Cortex of kidney (tissue), 1 donor: ENCODE results near the gene FAM110C.
"Not testable (repeated sequence)": the region's sequence is repeated elsewhere in the genome, so short reads cannot be mapped to it uniquely, and the experiment has no call there.

Experiments used
- DNase-seq: peaks from one replicate; lab custom pipeline; 2025; lab: John Stamatoyannopoulos, UW

FAM110C gene

DNA sequence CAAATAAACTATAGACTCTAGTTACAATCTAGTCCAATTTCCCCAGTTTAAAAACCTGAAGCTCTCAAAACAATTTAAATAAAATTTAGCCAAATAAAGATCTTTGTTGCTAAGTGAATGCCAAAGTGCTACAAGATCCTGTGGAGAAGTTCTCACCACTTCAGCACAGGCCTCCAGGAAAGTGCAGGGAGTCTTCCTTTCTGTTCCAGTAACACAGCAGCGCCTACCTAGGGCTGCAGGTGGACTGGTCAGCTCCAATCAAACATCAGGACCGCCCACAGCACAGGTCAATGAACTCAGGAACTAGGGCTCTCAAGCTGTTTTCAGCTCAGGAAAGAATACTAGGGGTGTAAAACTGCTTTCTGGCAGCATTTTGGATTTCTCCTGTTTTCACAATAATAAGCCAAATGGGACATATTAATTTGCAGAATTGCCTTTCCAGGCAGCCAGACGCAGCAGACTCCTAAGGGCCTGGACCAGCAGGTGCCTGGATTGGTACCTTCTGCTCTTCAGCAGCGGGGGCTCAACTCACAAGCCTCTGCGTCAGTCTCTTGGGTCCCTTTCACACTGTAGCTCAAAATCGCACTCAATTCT lies 1.5 kb downstream of the FAM110C start:
- DNase-seq = no peak

DNA sequence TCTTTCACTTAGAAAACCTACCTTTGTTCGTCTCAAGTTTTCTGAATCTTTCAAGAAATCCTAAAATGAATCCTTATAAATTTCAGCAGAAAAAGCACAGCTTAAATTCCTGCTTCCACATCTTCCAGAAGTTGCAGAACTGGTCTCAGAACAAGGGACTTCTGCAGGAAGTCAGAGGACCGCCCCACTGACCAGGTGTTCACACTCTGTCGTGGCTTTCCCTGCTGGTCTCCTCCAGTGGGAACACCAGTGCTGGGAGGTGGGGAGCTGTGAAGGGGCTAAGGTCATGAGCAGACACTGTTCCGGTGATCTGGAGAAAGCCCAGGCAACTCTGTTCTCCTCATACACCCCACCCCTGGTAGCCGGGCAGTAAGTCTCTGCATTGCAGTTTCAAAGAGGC lies 3.5 kb downstream of the FAM110C start:
- DNase-seq = no peak

DNA sequence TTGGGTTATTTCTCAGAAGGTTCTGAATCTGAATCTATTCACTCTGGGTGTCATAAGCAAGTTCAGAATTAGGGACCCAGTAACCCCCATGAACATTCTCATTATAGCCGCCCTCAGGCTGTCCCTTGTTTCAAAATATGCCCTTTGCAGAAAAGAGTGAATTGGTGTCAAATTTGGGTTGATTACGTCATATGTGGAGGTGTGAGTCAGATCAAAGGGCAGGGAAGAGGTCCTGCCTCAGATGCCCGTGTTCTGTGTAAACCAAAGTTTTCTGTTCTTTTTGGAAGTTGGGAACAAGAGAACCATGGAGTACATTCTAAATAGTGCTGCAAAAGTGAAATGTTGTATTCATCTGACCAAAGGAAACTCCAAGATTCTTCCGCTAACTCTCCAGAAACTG lies 5.8 kb downstream of the FAM110C start:
- no peak for DNase-seq

DNA sequence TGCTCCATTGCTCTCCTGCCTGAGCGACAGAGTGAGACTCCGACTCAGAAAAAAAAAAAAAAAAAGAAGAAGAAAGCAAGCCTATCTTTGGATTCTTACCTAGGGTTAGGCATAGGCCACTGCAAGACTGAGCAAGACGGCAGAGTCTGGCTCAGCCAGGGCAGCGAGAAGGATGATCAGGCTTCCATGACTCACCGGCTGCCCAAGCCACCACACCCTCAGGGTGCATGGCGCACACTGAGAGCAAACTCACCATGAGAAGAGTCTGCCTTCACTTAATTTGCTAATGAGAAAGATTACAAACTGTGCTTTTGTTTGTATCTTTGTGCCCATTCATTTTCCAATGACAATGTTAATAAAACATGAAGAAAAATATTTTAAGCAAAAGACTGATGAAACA lies 8.2 kb downstream of the FAM110C start:
- DNase-seq = no peak

GRCh38 chr2:36318-36717 lies 10.0 kb downstream of the FAM110C start:
- no peak for DNase-seq

DNA sequence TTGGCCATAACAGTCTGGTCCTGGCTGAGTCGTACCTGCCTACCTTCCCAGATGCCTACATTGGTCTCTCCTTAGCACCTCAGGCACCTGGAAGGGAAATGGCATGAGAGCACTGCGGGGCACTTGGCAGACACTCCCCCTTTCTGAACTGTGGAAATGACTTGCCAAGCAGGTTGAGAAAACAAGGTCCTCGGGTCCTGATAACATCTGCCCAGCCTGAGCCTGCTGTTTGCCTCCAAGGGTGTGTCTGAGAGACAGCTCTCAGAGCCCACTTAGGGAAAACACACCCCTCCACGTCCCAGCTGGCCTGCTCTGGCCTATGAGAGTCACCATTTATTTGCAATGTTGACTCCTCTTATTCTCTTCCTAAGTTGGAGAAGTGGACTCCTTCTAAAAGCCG lies 10.5 kb downstream of the FAM110C start:
- no peak for DNase-seq

- no peak for DNase-seq
These were observed 12.7 kb downstream of the FAM110C start for GRCh38 chr2:33620-34019.

DNA sequence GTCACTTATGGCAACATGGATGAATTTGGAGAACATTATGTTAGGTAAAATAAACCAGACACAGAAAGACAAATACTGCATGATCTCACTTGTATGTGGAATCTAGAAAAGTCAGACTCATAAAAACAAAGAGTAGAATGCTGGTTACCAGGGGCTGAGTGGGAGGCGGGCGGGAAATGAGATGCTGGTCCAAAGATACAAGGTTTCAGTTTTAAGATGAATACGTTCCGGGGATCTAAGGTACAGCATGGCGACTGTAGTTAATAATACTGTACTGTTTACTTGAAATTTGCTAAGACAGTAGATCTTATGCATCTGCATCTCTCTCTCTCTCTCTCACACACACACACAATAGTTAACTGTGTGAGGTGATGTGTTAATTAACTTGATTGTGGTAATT lies 14.2 kb downstream of the FAM110C start:
- DNase-seq = no peak

DNA sequence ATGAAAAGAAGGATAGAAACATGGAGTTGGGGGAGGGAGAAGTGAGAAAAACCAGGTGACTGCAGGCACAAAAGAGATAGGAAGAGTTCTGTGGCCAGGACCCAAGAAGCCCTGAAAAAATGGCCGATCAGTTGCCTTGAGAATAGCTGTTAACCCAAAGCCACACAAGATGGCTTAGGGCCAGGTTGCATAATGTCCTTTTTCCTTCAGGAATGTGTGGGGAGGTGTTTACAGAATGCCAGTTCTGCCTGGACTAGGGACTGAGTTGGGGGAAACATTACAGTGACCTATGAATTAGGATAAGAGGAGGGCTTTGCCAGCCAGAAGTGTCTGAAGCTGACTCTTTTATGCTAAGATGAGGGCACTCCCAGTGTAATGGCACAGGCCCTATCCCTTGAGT lies 17.1 kb downstream of the FAM110C start:
- DNase-seq = no peak

GRCh38 chr2:28406-28975 lies 17.8 kb downstream of the FAM110C start:
- no peak for DNase-seq

GRCh38 chr2:26891-27290 lies 19.4 kb downstream of the FAM110C start:
- no peak for DNase-seq

GRCh38 chr2:25543-25942 lies 20.8 kb downstream of the FAM110C start:
- no peak for DNase-seq

GRCh38 chr2:24591-24990 lies 21.7 kb downstream of the FAM110C start:
- not testable (repeated sequence) for DNase-seq

- no peak for DNase-seq
These were observed 22.2 kb downstream of the FAM110C start for GRCh38 chr2:24107-24506.

DNA sequence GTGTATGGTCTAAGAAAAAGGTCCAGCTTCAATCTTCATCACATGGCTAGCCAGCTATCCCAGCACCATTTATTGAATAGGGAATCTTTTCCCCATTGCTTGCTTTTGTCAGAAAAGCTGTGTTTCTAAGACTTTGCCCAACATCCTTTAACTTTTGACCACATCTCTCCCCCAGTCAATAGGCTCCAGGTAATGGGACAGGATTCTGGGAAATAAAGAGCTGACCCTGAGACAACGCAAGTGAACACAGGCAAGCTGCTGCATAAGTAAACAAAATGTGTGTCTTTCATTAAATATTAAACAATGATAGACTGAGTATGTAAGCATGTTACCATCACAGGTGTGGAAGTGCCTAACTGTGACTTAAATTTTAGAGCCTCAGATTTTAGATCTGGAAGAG lies 23.0 kb downstream of the FAM110C start:
- no peak for DNase-seq

- DNase-seq = not testable (repeated sequence)
These were observed 24.1 kb downstream of the FAM110C start for GRCh38 chr2:22244-22643.

DNA sequence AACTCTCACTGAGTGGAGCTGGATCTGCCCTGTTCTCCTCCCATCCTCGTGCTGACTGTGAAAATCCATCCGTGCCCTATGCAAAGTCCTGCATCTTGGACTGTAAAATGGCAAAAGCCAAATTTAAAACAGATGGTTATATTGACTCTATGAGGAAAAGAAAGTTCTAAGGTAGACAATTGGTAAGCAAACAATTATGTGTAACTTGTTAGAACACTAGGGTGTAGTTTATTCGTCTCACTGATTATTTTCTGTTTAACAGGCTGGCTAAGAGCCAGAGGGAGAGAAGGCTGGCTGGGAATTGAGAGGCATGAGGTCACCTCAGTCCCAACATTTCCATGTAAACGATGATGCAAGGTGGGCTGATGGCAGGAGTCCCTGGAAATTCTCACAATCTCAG lies 26.0 kb downstream of the FAM110C start:
- DNase-seq = not testable (repeated sequence)

DNA sequence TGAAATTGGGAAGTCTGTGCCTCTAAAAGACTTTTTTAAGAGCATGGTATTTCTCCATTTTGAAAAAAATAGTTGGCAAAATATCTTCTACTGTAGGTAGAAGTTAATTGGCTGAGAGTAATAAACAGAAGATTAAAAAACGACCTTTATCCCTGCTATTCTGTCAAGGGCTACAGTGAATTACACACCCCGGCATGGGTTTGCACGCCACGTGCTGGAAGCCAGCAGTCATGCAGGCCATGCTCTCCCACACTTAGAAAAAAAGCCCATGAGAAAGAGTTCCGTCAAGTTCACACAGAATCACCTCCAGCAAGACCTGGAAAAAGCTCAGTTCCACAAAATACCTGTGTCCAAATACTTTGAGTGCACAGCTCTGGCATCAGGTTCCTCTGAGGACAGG lies 26.8 kb downstream of the FAM110C start:
- DNase-seq = no peak

- no peak for DNase-seq
These were observed 27.7 kb downstream of the FAM110C start for GRCh38 chr2:18402-19271.

GRCh38 chr2:15916-16315 lies 30.4 kb downstream of the FAM110C start:
- not testable (repeated sequence) for DNase-seq

DNA sequence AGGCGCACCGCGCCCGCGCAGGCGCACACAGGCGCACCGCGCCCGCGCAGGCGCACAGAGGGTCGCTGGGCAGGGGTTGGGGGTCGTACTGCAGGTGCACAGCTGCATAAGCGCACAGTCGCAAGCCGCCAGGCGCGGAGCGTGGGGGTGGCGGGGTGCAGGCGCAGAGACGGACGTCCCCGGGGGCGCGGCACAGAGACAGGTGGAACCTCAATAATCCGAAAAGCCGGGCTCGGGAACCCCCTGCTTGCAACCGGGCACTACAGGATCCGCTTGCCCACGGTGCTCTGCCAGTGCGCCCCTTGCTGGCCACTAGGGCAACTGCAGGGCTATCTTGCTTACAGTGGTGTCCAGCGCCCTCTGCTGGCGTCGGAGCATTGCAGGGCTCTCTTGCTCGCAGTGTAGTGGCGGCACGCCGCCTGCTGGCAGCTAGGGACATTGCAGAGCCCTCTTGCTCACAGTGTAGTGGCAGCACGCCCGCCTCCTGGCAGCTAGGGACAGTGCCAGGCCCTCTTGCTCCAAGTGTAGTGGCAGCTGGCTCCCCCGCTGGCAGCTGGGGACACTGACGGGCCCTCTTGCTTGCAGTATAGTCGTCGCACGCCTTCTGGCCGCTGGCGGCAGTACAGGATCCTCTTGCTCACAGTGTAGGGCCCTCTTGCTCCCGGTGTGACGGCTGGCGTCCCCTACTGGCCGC lies 34.9 kb downstream of the FAM110C start:
- DNase-seq = no peak

DNA sequence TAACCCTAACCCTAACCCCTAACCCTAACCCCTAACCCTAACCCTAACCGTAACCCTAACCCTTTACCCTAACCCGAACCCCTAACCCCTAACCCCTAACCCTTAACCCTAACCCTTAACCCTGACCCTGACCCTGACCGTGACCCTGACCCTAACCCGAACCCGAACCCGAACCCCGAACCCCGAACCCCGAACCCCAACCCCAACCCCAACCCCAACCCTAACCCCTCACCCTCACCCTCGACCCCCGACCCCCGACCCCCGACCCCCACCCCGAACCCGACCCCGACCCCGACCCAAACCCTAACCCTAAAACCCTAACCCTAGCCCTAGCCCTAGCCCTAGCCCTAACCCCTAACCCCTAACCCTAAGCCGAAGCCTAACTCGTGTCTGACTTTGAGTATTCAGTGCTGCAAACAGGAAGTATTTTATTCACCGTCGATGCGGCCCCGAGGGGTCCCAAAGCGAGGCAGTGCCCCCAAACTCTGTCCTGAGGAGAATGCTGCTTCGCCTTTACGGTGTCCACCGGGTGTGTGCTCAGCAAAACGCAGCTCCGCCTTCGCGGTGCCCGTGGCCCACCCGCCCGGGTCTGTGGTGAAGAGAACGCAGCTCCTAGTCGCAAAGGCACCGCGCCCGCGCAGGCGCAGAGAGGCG lies 36.0 kb downstream of the FAM110C start:
- DNase-seq = no peak
